Activated CD4-positive, alpha-beta T cell treated with anti-CD3 and anti-CD28 coated beads, Interleukin-2, amount 50 U/mL, for 24 hours (primary cell): ENCODE results near the gene PLEKHJ1.

Source experiments
- DNase-seq, 2 donors: peaks; one replicate each; pipeline ENCODE4 v3.0.0-alpha.2; 2020; ENCODE audit warnings: low read depth in 1 of 2, low spot score in 1 of 2

Gene PLEKHJ1

DNA sequence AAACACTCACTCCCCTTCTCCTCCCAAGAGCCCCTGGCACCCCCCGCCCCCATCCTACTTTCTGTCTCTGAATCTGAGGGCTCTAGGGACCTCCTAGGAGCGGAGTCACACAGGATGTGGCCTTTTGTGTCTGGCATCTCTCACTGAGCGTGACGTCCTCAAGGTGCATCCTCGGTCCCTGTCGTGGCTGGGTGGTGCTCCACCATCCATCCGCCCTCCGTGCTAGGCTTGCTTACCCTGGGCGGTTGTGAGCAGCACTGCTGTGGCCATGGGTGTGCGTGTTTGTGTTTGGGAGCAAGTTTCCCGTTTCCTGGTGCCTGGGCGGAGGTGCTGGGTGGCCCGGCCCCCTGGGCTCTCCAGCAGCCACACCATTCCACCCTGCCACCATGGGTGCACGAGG lies 12.2 kb downstream of the PLEKHJ1 start:
- no peak for DNase-seq

- DNase-seq: no peak
Measured at GRCh38 chr19:2223391-2223790, 12.7 kb downstream of the PLEKHJ1 start.

DNA sequence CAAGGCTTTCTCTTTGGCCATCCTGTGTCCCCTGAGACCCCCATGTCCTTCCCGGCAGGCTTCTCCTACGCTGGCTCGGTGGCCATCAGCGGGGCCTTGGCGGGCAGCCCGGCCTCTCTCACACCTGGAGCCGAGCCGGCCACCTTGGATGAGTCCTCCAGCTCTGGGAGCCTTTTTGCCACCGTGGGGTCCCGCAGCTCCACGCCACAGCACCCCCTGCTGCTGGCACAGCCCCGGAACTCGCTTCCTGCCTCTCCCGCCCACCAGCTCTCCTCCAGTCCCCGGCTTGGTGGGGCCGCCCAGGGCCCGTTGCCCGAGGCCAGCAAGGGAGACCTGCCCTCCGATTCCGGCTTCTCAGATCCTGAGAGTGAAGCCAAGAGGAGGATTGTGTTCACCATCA lies 14.2 kb downstream of the PLEKHJ1 start:
- DNase-seq: no peak

- DNase-seq: no peak
Measured at GRCh38 chr19:2221250-2221831, 14.8 kb downstream of the PLEKHJ1 start.

DNA sequence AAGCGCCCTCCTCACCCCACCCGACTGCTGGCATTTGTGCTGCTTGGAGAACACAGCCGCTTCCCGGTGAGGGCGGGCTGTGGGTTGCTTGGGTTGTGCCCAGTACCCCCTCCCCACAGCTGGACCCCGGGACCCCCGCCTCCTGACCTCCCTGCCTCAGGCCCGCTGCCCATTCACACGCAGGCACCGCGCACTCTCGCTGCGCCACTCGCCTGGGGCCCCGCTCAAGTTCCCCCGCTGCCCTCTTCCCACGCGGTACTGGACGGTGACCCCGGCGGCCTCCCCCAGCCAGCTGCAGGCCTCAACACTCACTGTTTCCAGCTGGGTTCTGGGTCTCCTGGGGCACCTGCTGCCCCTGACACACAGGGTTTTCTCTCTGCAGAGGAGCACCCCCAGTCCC lies 16.4 kb downstream of the PLEKHJ1 start:
- no peak for DNase-seq

GRCh38 chr19:2217591-2217990 lies 18.5 kb downstream of the PLEKHJ1 start:
- no peak for DNase-seq

DNA sequence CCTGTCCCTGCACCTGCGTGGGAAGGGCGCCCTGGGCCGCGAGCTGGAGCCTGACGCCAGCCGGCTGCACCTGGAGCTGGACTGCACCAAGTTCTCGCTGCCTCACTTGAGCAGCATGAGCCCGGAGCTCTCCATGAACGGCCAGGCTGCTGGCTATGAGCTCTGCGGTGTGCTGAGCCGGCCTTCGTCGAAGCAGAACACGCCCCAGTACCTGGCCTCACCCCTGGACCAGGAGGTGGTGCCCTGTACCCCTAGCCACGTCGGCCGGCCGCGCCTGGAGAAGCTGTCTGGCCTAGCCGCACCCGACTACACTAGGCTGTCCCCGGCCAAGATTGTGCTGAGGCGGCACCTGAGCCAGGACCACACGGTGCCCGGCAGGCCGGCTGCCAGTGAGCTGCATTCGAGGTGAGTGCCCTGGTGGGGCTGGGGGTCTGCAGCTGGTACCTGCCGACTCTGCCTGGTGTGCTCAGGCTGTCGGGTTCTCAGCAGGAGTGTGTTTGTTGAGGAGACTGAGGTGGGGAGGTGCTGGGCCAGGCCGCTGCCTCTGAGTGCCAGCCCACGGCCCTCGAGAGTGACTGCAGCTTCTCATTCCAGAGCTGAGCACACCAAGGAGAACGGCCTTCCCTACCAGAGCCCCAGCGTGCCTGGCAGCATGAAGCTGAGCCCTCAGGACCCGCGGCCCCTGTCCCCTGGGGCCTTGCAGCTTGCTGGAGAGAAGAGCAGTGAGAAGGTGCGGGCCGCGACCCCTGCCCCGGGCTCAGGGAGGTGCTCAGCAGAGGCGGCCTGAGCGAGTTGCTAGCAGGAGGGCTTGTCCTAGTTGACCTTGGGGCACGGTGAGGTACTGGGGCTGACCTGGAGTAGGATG lies 19.5 kb downstream of the PLEKHJ1 start:
- DNase-seq: no peak

- no peak for DNase-seq
Measured at GRCh38 chr19:2215281-2215751, 20.8 kb downstream of the PLEKHJ1 start.

GRCh38 chr19:2214251-2214650 lies 21.9 kb downstream of the PLEKHJ1 start:
- DNase-seq: no peak

DNA sequence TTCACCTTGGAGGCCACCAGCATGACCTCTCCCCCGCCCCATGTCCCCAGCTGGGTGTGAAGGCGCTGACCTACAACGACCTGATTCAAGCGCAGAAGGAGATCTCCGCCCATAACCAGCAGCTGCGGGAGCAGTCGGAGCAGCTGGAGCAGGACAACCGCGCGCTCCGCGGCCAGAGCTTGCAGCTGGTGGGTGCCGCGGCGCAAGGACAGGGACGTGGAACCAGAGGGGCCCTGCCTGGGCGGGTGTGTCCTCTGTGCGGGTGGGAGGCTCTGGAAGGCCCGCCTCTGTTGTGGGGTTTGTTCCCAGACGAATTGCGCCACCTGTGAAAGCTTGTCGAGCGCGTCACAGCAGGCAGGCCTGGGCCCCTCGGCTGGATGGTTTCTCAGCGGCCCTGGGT lies 22.3 kb downstream of the PLEKHJ1 start:
- DNase-seq: no peak

- DNase-seq: no peak
Measured at GRCh38 chr19:2212861-2213711, 23.0 kb downstream of the PLEKHJ1 start.

- no peak for DNase-seq
Measured at GRCh38 chr19:2210987-2211740, 25.0 kb downstream of the PLEKHJ1 start.

GRCh38 chr19:2210206-2210605 lies 25.9 kb downstream of the PLEKHJ1 start:
- DNase-seq: no peak

DNA sequence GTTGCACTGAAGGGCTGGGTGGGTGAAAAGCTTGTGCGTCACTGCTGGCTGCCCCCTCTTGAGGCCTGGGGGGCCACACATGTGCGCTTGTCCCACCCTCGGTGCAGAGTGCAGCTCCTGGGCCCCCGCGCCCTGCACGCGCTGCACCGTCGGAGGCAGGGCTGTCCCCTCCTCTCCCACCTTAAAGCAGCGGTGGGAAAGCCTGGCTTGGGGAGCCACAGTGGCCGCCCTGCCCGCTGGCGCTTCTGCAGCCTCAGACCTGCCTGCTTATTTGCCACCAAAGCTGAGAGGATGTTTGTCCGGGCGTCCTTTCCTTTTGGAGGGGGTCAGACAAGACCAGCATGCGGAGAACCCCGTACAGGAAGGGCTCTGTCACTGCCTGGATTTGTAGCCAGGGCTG lies 26.7 kb downstream of the PLEKHJ1 start:
- DNase-seq: no peak

DNA sequence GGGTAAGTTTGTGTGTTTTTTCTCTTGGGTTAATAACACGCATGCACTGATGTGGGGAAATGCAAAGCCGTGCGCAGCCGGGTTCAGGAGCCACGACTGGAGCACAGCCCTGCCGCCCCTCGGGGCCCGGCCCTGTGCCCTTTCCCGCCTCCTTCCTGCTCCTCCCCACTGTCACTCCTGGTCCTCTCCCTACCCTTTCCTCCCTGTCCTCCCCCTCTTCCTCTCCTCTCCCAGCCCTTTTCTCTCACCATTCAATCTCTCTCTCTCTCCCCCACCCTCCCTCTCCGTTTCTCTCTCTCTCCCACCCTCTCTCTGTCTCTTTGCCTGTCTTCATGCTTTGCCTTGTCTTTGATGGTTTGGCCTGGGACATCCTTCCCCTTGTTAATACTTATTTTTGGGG lies 27.2 kb downstream of the PLEKHJ1 start:
- DNase-seq: no peak

DNA sequence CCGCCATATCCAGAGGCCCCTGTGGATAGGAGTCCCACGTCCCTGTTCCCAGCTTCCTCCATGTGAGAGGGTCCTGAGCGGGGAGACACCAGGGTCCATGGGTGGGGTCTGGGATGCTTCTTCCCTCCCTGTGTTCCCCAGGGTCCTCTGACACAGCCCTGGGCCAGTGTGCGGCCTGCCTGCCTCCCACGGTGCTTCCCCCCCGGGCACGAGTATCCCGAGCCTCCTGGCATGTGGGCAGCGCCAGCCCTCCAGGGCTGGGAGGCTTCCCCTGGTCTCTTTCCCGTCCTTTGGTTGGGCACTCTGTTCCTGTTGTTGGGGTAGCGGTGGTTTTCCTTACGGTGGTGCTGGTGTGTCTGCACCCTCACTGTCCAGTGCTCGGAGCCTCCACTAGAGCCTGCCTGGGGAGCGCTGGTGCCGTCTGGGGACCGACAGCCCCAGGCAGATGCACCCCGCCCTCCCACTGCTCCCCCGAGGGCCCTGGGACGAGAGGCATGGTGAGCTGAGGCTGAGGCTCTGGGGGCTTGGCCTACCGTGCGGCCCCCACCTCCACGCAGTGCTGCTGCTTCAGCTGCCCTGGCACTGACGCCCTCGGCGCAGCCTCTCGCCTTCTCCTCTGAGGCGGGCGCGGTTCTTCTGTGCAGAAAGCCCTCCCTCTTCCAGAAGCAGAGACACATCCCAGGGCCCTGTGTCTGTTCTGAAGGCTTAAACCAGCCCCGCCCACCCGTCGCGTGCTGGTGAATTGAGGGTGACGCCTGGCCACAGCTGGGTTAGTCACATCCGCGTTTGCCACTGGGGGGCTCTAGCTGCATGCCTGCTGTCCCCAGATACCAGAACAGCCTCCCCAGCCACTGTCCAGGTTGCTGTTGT lies 27.9 kb downstream of the PLEKHJ1 start:
- no peak for DNase-seq

- DNase-seq: no peak
Measured at GRCh38 chr19:2207008-2207407, 29.1 kb downstream of the PLEKHJ1 start.

- DNase-seq: no peak
Measured at GRCh38 chr19:2202366-2202765, 33.8 kb downstream of the PLEKHJ1 start.

- no peak for DNase-seq
Measured at GRCh38 chr19:2201473-2202148, 34.5 kb downstream of the PLEKHJ1 start.
